B cell (primary cell): ENCODE results near the gene SMYD2. TPM values are rescaled to one million over a fixed set of nuclear protein-coding genes. Genes with fewer than 3 reads are reported as not detected.

ENCODE experiments used
- ATAC-seq: fragments of 200-7000 bp; cut with Tn5 transposase; one replicate; pipeline ENCODE4 v1.10.0; 2021; ENCODE audit warnings: low read depth, mild to moderate bottlenecking, moderate number of reproducible peaks, moderate library complexity
- CTCF ChIA-PET: fragments of 350-600 bp; sonication (Branson Sonifier 250); formaldehyde crosslinking; loops from one replicate; lab custom pipeline; 2021; ENCODE audit warnings: antibody characterized with exemption, inconsistent platforms; lab: Charles Lee
- POLR2A ChIA-PET: fragments of 350-600 bp; sonication (Branson Sonifier 250); formaldehyde crosslinking; loops from one replicate; lab custom pipeline; 2021; ENCODE audit warnings: antibody characterized with exemption; lab: Charles Lee
- DNase-seq: peaks from one replicate; pipeline ENCODE4 v3.0.0; 2013
- H2AFZ ChIP-seq: 2 replicates; pipeline ENCODE4 v1.6.1; 2012; ENCODE audit warnings: mild to moderate bottlenecking, low read depth, low read length; ENCODE audit not compliant: insufficient read depth, poor library complexity, severe bottlenecking
- H3K27ac ChIP-seq, 2 donors: 1 replicate in 1 of 2; 2 replicates in 1 of 2; pipeline ENCODE4 v1.5.1; 2012 to 2013; ENCODE audit warnings: low read length in 2 of 2, mild to moderate bottlenecking in 2 of 2, moderate library complexity in 1 of 2
- H3K27me3 ChIP-seq, 4 experiments: fragments of 200-600 bp in 1 of 4; sonication (generic) in 1 of 4; replicated peaks in 1 of 4; 1 replicate in 2 of 4; 2 replicates in 2 of 4; pipeline versions ENCODE4 v1.6.1 to v1.7.0; 2013 to 2016; ENCODE audit warnings: low read length in 3 of 4, mild to moderate bottlenecking in 2 of 4, mixed read lengths in 1 of 4, moderate library complexity in 1 of 4; ENCODE audit not compliant: insufficient read depth in 4 of 4, control insufficient read depth in 3 of 4; ENCODE audit errors: control extremely low read depth in 1 of 4
- H3K36me3 ChIP-seq, 2 experiments: replicated peaks in 1 of 2; 1 replicate in 1 of 2; 2 replicates in 1 of 2; pipeline versions ENCODE4 v1.6.1 to v1.7.1; 2013; ENCODE audit warnings: low read length in 1 of 2; ENCODE audit not compliant: insufficient read depth in 2 of 2, control insufficient read depth in 1 of 2; ENCODE audit errors: control extremely low read depth in 1 of 2, extremely low read depth in 1 of 2
- H3K4me1 ChIP-seq, 2 donors: fragments of 200-600 bp in 1 of 2; sonication (generic) in 1 of 2; 1 replicate in 1 of 2; 2 replicates in 1 of 2; pipeline versions ENCODE4 v1.5.1 to v1.6.1; 2013 to 2017; ENCODE audit warnings: low read length in 2 of 2; ENCODE audit not compliant: control insufficient read depth in 2 of 2, insufficient read depth in 2 of 2
- H3K4me2 ChIP-seq: replicated peaks from 2 replicates; pipeline ENCODE3; 2012; ENCODE audit warnings: mild to moderate bottlenecking, low read depth, low read length; ENCODE audit not compliant: poor library complexity, severe bottlenecking
- H3K4me3 ChIP-seq, 5 experiments: fragments of 200-600 bp in 1 of 5; sonication (generic) in 1 of 5; 1 replicate in 3 of 5; 2 replicates in 2 of 5; pipeline versions ENCODE4 v1.5.1 to v1.7.0; 2011 to 2016; ENCODE audit warnings: low read length in 4 of 5, mild to moderate bottlenecking in 4 of 5, low read depth in 2 of 5, control low read depth in 1 of 5, moderate library complexity in 1 of 5; ENCODE audit not compliant: insufficient read depth in 1 of 5; ENCODE audit errors: control extremely low read depth in 1 of 5, extremely low read depth in 1 of 5
- H3K79me2 ChIP-seq: fragments of 200-600 bp; sonication (generic); one replicate; pipeline ENCODE4 v1.6.0; 2016; ENCODE audit warnings: low read length; ENCODE audit not compliant: control insufficient read depth, insufficient read depth
- H3K9ac ChIP-seq: fragments of 200-600 bp; sonication (generic); 2 replicates; pipeline ENCODE4 v1.6.1; 2017; ENCODE audit warnings: mild to moderate bottlenecking, low read length, moderate library complexity
- H3K9me3 ChIP-seq, 3 donors: one replicate each; pipeline versions ENCODE4 v1.6.1 to v1.7.1; 2013; ENCODE audit warnings: low read length in 2 of 3; ENCODE audit not compliant: control insufficient read depth in 2 of 3, insufficient read depth in 1 of 3; ENCODE audit errors: control extremely low read depth in 1 of 3
- H4K20me1 ChIP-seq: 2 replicates; pipeline ENCODE4 v1.6.0; 2012; ENCODE audit warnings: mild to moderate bottlenecking, low read length; ENCODE audit not compliant: insufficient read depth, control insufficient read depth, poor library complexity, severe bottlenecking
- H3K27ac Mint-ChIP-seq: one replicate; pipeline ENCODE4 v1.8.0; 2021; ENCODE audit warnings: mixed read lengths
- H3K27me3 Mint-ChIP-seq: one replicate; pipeline ENCODE4 v1.8.0; 2021; ENCODE audit warnings: mixed read lengths
- H3K4me1 Mint-ChIP-seq: one replicate; pipeline ENCODE4 v1.8.0; 2021; ENCODE audit warnings: mixed read lengths
- H3K4me3 Mint-ChIP-seq: one replicate; pipeline ENCODE4 v1.8.0; 2021; ENCODE audit warnings: mixed read lengths
- H3K9me3 Mint-ChIP-seq: one replicate; pipeline ENCODE4 v1.8.0; 2022; ENCODE audit warnings: mixed read lengths; ENCODE audit not compliant: insufficient read depth
- EZH2 ChIP-seq: IDR thresholded peaks from 2 replicates; pipeline ENCODE4 v1.6.1; 2012; ENCODE audit warnings: borderline replicate concordance, low read depth, mild to moderate bottlenecking, moderate library complexity, low read length; ENCODE audit not compliant: insufficient read depth, poor library complexity, severe bottlenecking
- WGBS: methylation state at CpG from one replicate; pipeline ENCODE4 v1.1.5; 2013; ENCODE audit warnings: missing lambda C conversion rate; ENCODE audit not compliant: insufficient coverage; 5-methylcytosine and 5-hydroxymethylcytosine counted together
- intact Hi-C: fragments of 100-400 bp; cut with micrococcal nuclease; formaldehyde crosslinking; loops from one replicate; pipeline ENCODE4 v1.10.0; 2022
- polyA plus RNA-seq: library from polyadenylated mRNA; depleted of rRNA; stranded (reverse); fragments of >200 nt; gene quantifications from 2 replicates; pipeline ENCODE4 v1.2.3, GENCODE V29; 2012
- total RNA-seq, 2 donors: library from RNA; stranded (reverse); fragments of 120-200 nt in 1 of 2; gene quantifications; 1 replicate in 1 of 2; 2 replicates in 1 of 2; pipeline versions ENCODE4 v1.2.3 to v1.2.4, GENCODE V29; 2013 to 2022
- TF ChIP-seq, protein P1 (sequence below): fragments of 200-600 bp; IDR thresholded peaks from one replicate; pipeline ENCODE4 v1.8.0; 2022; ENCODE audit warnings: antibody characterized with exemption, mild to moderate bottlenecking

The SMYD2 gene
- total and polyA plus RNA-seq, 2 donors (not counting 1 experiment from before 2014, with no cell fraction given): 21.2 to 29.1 TPM

DNA sequence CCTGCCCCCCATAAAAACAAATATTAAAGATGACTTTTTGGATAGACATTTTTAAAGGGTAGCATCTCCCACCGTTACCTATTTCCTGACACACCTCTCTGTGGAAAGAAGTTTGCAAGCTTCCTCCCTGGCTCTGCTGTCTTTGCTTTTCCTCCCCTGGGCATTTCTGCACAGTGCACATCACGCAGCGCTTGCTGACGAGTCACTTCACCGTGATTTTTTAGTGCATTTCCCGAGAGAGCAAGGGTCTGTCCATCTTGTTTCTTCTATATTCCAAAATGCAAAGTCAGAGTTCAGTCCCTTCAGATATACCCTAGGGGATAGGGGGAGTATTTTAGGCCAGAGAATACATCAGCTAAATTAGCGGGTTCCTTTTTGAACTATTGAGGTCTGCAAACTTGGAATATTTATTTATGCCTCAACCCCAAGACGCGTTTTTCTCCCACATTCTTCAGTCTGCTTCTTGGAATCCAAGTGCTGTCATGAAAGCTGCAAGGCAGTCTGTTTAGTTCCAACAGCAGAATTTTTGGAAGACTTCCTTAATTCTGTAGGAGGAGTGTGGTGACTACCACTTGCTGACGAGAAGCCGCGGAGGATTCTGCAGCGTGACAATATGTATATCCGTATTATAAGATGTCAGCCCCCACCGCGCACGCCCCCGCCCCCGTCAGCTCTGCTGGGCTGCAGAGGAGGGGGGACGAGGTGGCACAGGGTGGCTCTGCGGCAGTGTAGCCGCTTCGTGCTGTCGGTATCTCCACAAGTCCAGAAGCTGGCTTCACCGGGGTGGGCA, 22.4 kb downstream of the SMYD2 start:
- POLR2A ChIA-PET: no interaction called here
- CTCF ChIA-PET: interaction anchor here (1.0 to 3.2 kb wide), 6 partner anchors 25 to 51 kb away, joined by 3 to 17 read pairs (median 7); no protein-coding TSS in a partner anchor

More for the DNA sequence above, 22.4 kb downstream of the SMYD2 start:
- 80% methylated on average over 21 of the region's 25 CpGs for WGBS
- Histone ChIP-seq H2AFZ (no peak overlapping the region), H3K27me3 (no peaks in the 10 kb centered on the region), H3K4me2 (no peak overlapping the region), H3K79me2 (peaks cover 5% of the 10 kb centered on the region), H3K9ac (no peak overlapping the region), H3K4me1 (peaks cover 0 to 3% of the 10 kb centered on the region in 2 donors), H3K4me3 (no peak overlapping the region), H3K27ac (no peak overlapping the region), H3K36me3 (no peaks in the 10 kb centered on the region), H3K9me3 (no peaks in the 10 kb centered on the region), H4K20me1 (peaks cover 15% of the 10 kb centered on the region)
- H3K27ac Mint-ChIP-seq: no peak overlapping the region
- intact Hi-C loops: no loop called here
- TF ChIP-seq, protein P1, sequence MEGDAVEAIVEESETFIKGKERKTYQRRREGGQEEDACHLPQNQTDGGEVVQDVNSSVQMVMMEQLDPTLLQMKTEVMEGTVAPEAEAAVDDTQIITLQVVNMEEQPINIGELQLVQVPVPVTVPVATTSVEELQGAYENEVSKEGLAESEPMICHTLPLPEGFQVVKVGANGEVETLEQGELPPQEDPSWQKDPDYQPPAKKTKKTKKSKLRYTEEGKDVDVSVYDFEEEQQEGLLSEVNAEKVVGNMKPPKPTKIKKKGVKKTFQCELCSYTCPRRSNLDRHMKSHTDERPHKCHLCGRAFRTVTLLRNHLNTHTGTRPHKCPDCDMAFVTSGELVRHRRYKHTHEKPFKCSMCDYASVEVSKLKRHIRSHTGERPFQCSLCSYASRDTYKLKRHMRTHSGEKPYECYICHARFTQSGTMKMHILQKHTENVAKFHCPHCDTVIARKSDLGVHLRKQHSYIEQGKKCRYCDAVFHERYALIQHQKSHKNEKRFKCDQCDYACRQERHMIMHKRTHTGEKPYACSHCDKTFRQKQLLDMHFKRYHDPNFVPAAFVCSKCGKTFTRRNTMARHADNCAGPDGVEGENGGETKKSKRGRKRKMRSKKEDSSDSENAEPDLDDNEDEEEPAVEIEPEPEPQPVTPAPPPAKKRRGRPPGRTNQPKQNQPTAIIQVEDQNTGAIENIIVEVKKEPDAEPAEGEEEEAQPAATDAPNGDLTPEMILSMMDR: no peak
- no peak for TF ChIP-seq EZH2
- peaks cover 13% of the 10 kb centered on the region for H3K4me1 Mint-ChIP-seq
- H3K27me3 Mint-ChIP-seq: no peaks in the 10 kb centered on the region
- no peak for ATAC-seq
- H3K9me3 Mint-ChIP-seq: no peaks in the 10 kb centered on the region
- H3K4me3 Mint-ChIP-seq: no peak overlapping the region
- DNase-seq: no peak
